HEK293 (cell line): ENCODE measurements around the gene LHFPL2.

ENCODE experiments used
- GFI1B ChIP-seq: fragments of 450-650 bp; formaldehyde crosslinking; IDR thresholded peaks from 2 replicates; pipeline ENCODE4 v1.5.1; 2016; ENCODE audit warnings: missing biosample characterization, missing genetic modification characterization
- TF ChIP-seq, protein P1 (sequence below): fragments of 450-650 bp; formaldehyde crosslinking; IDR thresholded peaks from 2 replicates; pipeline ENCODE4 v1.5.1; 2016; ENCODE audit warnings: missing biosample characterization, missing genetic modification characterization

GRCh38 chr5:78632467-78632866 lies 16.1 kb downstream of the LHFPL2 start:
- no peak for TF ChIP-seq GFI1B (tag by site-specific recombination)
- TF ChIP-seq, protein P1, sequence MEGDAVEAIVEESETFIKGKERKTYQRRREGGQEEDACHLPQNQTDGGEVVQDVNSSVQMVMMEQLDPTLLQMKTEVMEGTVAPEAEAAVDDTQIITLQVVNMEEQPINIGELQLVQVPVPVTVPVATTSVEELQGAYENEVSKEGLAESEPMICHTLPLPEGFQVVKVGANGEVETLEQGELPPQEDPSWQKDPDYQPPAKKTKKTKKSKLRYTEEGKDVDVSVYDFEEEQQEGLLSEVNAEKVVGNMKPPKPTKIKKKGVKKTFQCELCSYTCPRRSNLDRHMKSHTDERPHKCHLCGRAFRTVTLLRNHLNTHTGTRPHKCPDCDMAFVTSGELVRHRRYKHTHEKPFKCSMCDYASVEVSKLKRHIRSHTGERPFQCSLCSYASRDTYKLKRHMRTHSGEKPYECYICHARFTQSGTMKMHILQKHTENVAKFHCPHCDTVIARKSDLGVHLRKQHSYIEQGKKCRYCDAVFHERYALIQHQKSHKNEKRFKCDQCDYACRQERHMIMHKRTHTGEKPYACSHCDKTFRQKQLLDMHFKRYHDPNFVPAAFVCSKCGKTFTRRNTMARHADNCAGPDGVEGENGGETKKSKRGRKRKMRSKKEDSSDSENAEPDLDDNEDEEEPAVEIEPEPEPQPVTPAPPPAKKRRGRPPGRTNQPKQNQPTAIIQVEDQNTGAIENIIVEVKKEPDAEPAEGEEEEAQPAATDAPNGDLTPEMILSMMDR (tag by site-specific recombination), result no peak
